ENCODE data around the gene SYNGR2. TPM values are rescaled to one million over a fixed set of nuclear protein-coding genes. Genes with fewer than 3 reads are reported as not detected.
A peak's percentile ranks its signal among the peaks of the same experiment; 100 is the strongest.
"Not testable (repeated sequence)": the region's sequence is repeated elsewhere in the genome, so short reads cannot be mapped to it uniquely, and the experiment has no call there.

SYNGR2 gene
- total RNA-seq, 2 experiments from 2014 or later = 49.7 to 57.6 TPM

- CTCF ChIA-PET = interaction anchor here (0.5 to 0.6 kb wide), 2 partner anchors 10 to 87 kb away, joined by 3 read pairs; no protein-coding TSS in a partner anchor
- Mint-ChIP-seq H3K4me1 (peaks cover 62% of the 10 kb centered on the region), H3K36me3 (ENCODE audit: low read depth) (peaks cover 30% of the 10 kb centered on the region)
- not testable (repeated sequence) for H3K4me3 Mint-ChIP-seq, H3K27ac Mint-ChIP-seq, DNase-seq, H3K27me3 Mint-ChIP-seq, H3K9me3 Mint-ChIP-seq
- POLR2A ChIA-PET = interaction anchor here (0.6 kb wide), 1 partner anchor 14 kb away, joined by 3 read pairs; no protein-coding TSS in a partner anchor
Observed at GRCh38 chr17:78171591-78172248, 3.3 kb downstream of the SYNGR2 start.

- POLR2A ChIA-PET = interaction anchor here (0.6 to 0.7 kb wide), 2 partner anchors 13 to 525 kb away, joined by 3 read pairs; no protein-coding TSS in a partner anchor
Observed at GRCh38 chr17:78172249-78173051, 4.1 kb downstream of the SYNGR2 start.

GRCh38 chr17:78173097-78173715 is 4.8 kb downstream of the SYNGR2 start:
- no peaks in the 10 kb centered on the region for H3K27me3 Mint-ChIP-seq
- peaks cover 30% of the 10 kb centered on the region for H3K36me3 Mint-ChIP-seq (ENCODE audit: low read depth)
- H3K27ac Mint-ChIP-seq = peak overlapping the region; percentile 92
- peaks cover 64% of the 10 kb centered on the region for H3K4me1 Mint-ChIP-seq
- peak overlapping the region; percentile 15 for H3K4me3 Mint-ChIP-seq
- POLR2A ChIA-PET = interaction anchor here (0.7 kb wide), 1 partner anchor 526 kb away, joined by 3 read pairs; no protein-coding TSS in a partner anchor
- CTCF ChIA-PET = no interaction called here
- H3K9me3 Mint-ChIP-seq = no peaks in the 10 kb centered on the region
- peak; percentile 44 for DNase-seq

More at GRCh38 chr17:78172249-78173051, 4.1 kb downstream of the SYNGR2 start:
- CTCF ChIA-PET = interaction anchor here (0.6 kb wide), 1 partner anchor 56 kb away, joined by 3 read pairs; no protein-coding TSS in a partner anchor
- H3K27me3 Mint-ChIP-seq = no peaks in the 10 kb centered on the region
- H3K4me1 Mint-ChIP-seq = peaks cover 67% of the 10 kb centered on the region
- no peak overlapping the region for H3K4me3 Mint-ChIP-seq
- no peaks in the 10 kb centered on the region for H3K9me3 Mint-ChIP-seq
- peak overlapping the region; percentile 92 for H3K27ac Mint-ChIP-seq
- DNase-seq = no peak
- peaks cover 30% of the 10 kb centered on the region for H3K36me3 Mint-ChIP-seq (ENCODE audit: low read depth)

- no peaks in the 10 kb centered on the region for H3K9me3 Mint-ChIP-seq
- peaks cover 68% of the 10 kb centered on the region for H3K4me1 Mint-ChIP-seq
Observed at GRCh38 chr17:78174346-78174869, 6.0 kb downstream of the SYNGR2 start.

GRCh38 chr17:78174870-78175642 is 6.7 kb downstream of the SYNGR2 start:
- ChIA-PET POLR2A (no interaction called here), CTCF (interaction anchor here (0.6 to 2.8 kb wide), 7 partner anchors 9 to 629 kb away, joined by 3 to 15 read pairs (median 4); no protein-coding TSS in a partner anchor)
- Mint-ChIP-seq H3K9me3 (no peaks in the 10 kb centered on the region), H3K4me3 (no peak overlapping the region), H3K4me1 (peaks cover 69% of the 10 kb centered on the region), H3K27me3 (no peaks in the 10 kb centered on the region), H3K27ac (no peak overlapping the region), H3K36me3 (ENCODE audit: low read depth) (peaks cover 41% of the 10 kb centered on the region)
- no peak for DNase-seq

More at GRCh38 chr17:78174346-78174869, 6.0 kb downstream of the SYNGR2 start:
- Mint-ChIP-seq H3K36me3 (ENCODE audit: low read depth) (peaks cover 38% of the 10 kb centered on the region), H3K4me3 (no peak overlapping the region), H3K27me3 (no peaks in the 10 kb centered on the region), H3K27ac (peak overlapping the region; percentile 92)
- CTCF ChIA-PET = interaction anchor here (0.6 to 1.2 kb wide), 2 partner anchors 9 to 630 kb away, joined by 3 to 4 read pairs; no protein-coding TSS in a partner anchor
- POLR2A ChIA-PET = interaction anchor here (0.7 kb wide), 1 partner anchor 34 kb away, joined by 8 read pairs; no protein-coding TSS in a partner anchor
- DNase-seq = no peak

GRCh38 chr17:78175643-78175981 is 7.2 kb downstream of the SYNGR2 start:
- H3K9me3 Mint-ChIP-seq = no peaks in the 10 kb centered on the region
- POLR2A ChIA-PET = no interaction called here
- H3K27me3 Mint-ChIP-seq = no peaks in the 10 kb centered on the region
- H3K27ac Mint-ChIP-seq = peak overlapping the region; percentile 50
- H3K4me3 Mint-ChIP-seq = no peak overlapping the region
- DNase-seq = no peak
- CTCF ChIA-PET = interaction anchor here (0.8 to 2.8 kb wide), 11 partner anchors 9 to 91 kb away, joined by 3 to 17 read pairs (median 7); partner anchors contain the start of genes AFMID and TK1
- H3K4me1 Mint-ChIP-seq = peaks cover 72% of the 10 kb centered on the region
- H3K36me3 Mint-ChIP-seq (ENCODE audit: low read depth) = peaks cover 46% of the 10 kb centered on the region

GRCh38 chr17:78176548-78177025 is 8.2 kb downstream of the SYNGR2 start:
- Mint-ChIP-seq H3K36me3 (ENCODE audit: low read depth) (peaks cover 48% of the 10 kb centered on the region), H3K27ac (no peak overlapping the region), H3K4me1 (peaks cover 71% of the 10 kb centered on the region)

GRCh38 chr17:78179372-78179771 is 11.0 kb downstream of the SYNGR2 start:
- Mint-ChIP-seq H3K4me1 (peaks cover 63% of the 10 kb centered on the region), H3K4me3 (no peak overlapping the region), H3K27me3 (no peaks in the 10 kb centered on the region), H3K27ac (no peak overlapping the region), H3K36me3 (ENCODE audit: low read depth) (peaks cover 46% of the 10 kb centered on the region), H3K9me3 (no peaks in the 10 kb centered on the region)
- DNase-seq = no peak
- CTCF ChIA-PET = interaction anchor here (1.2 kb wide), 1 partner anchor 123 kb away, joined by 3 read pairs; no protein-coding TSS in a partner anchor
- POLR2A ChIA-PET = interaction anchor here (0.6 kb wide), 2 partner anchors 10 to 279 kb away, joined by 3 to 10 read pairs; no protein-coding TSS in a partner anchor

More at GRCh38 chr17:78176548-78177025, 8.2 kb downstream of the SYNGR2 start:
- Mint-ChIP-seq H3K4me3 (no peak overlapping the region), H3K27me3 (no peaks in the 10 kb centered on the region), H3K9me3 (no peaks in the 10 kb centered on the region)
- peak; percentile 78 for DNase-seq
- ChIA-PET POLR2A (no interaction called here), CTCF (interaction anchor here (0.6 to 2.8 kb wide), 24 partner anchors 10 to 590 kb away, joined by 3 to 17 read pairs (median 5); partner anchors contain the start of genes AFMID and TK1)

- Mint-ChIP-seq H3K4me1 (peaks cover 67% of the 10 kb centered on the region), H3K27ac (peak overlapping the region; percentile 66), H3K36me3 (ENCODE audit: low read depth) (peaks cover 50% of the 10 kb centered on the region), H3K27me3 (no peaks in the 10 kb centered on the region), H3K9me3 (no peaks in the 10 kb centered on the region), H3K4me3 (no peak overlapping the region)
- ChIA-PET POLR2A (no interaction called here), CTCF (interaction anchor here (1.2 kb wide), 1 partner anchor 123 kb away, joined by 3 read pairs; no protein-coding TSS in a partner anchor)
- DNase-seq = no peak
Observed at GRCh38 chr17:78180083-78180482, 11.7 kb downstream of the SYNGR2 start.

GRCh38 chr17:78180508-78180907 is 12.1 kb downstream of the SYNGR2 start:
- Mint-ChIP-seq H3K4me3 (no peak overlapping the region), H3K4me1 (peaks cover 67% of the 10 kb centered on the region), H3K27ac (peak overlapping the region; percentile 66), H3K9me3 (no peaks in the 10 kb centered on the region), H3K36me3 (ENCODE audit: low read depth) (peaks cover 50% of the 10 kb centered on the region), H3K27me3 (no peaks in the 10 kb centered on the region)
- no peak for DNase-seq
- ChIA-PET POLR2A (no interaction called here), CTCF (interaction anchor here (1.0 kb wide), 1 partner anchor 70 kb away, joined by 3 read pairs; no protein-coding TSS in a partner anchor)

GRCh38 chr17:78182504-78182903 is 14.1 kb downstream of the SYNGR2 start:
- no peak overlapping the region for H3K4me3 Mint-ChIP-seq
- CTCF ChIA-PET = interaction anchor here (0.6 to 1.9 kb wide), 6 partner anchors 11 to 622 kb away, joined by 3 to 7 read pairs (median 3); no protein-coding TSS in a partner anchor
- no peaks in the 10 kb centered on the region for H3K27me3 Mint-ChIP-seq
- no peak for DNase-seq
- H3K9me3 Mint-ChIP-seq = no peaks in the 10 kb centered on the region
- peaks cover 59% of the 10 kb centered on the region for H3K4me1 Mint-ChIP-seq
- H3K36me3 Mint-ChIP-seq (ENCODE audit: low read depth) = peaks cover 46% of the 10 kb centered on the region
- H3K27ac Mint-ChIP-seq = no peak overlapping the region
- POLR2A ChIA-PET = interaction anchor here (0.9 kb wide), 1 partner anchor 150 kb away, joined by 10 read pairs; no protein-coding TSS in a partner anchor
